Right cardiac atrium (tissue), 5 donors: ENCODE data around the gene CTAGE4. TPM values are rescaled to one million over a fixed set of nuclear protein-coding genes. Genes with fewer than 3 reads are reported as not detected.
"Not testable (repeated sequence)": the region's sequence is repeated elsewhere in the genome, so short reads cannot be mapped to it uniquely, and the experiment has no call there.

Experiments used
- ATAC-seq, 2 donors: fragments of 200-7000 bp; cut with Tn5 transposase; one replicate each; pipeline versions ENCODE4 v1.8.0 to v1.9.1; 2020; ENCODE audit warnings: moderate library complexity in 2 of 2, mild to moderate bottlenecking in 1 of 2
- DNase-seq, 3 donors: peaks; one replicate each; pipeline ENCODE4 v3.0.0-alpha.2; 2020
- H3K27ac ChIP-seq: one replicate; pipeline ENCODE4 v1.5.1; 2013; ENCODE audit warnings: mild to moderate bottlenecking, low read length, control low read depth, moderate library complexity
- H3K27me3 ChIP-seq: one replicate; pipeline ENCODE4 v1.6.1; 2013; ENCODE audit not compliant: control insufficient read depth, insufficient read depth
- H3K4me1 ChIP-seq: one replicate; pipeline ENCODE4 v1.6.1; 2013; ENCODE audit warnings: low read length; ENCODE audit not compliant: control insufficient read depth, insufficient read depth
- H3K4me3 ChIP-seq: one replicate; pipeline ENCODE4 v1.5.1; 2013; ENCODE audit warnings: low read length, control low read depth
- H3K9me3 ChIP-seq: one replicate; pipeline ENCODE4 v1.6.1; 2013; ENCODE audit warnings: low read length; ENCODE audit not compliant: control insufficient read depth
- WGBS: extraction: QIAGEN DNeasy Blood & Tissue Kit; methylation state at CpG from one replicate; pipeline ENCODE4 v1.1.7; 2013; 5-methylcytosine and 5-hydroxymethylcytosine counted together
- intact Hi-C, 4 donors: fragments of 100-400 bp; cut with DNase I; formaldehyde crosslinking; loops; one replicate each; pipeline versions ENCODE4 v1.11.0 to v1.14.0; 2022 to 2023
- polyA plus RNA-seq: library from polyadenylated mRNA; stranded (reverse); fragments of 200-250 nt; gene quantifications from one replicate; pipeline ENCODE4 v1.2.3, GENCODE V29; 2013
- total RNA-seq, 4 donors: library from RNA; stranded (reverse); fragmentation: NEBNext Ultra II Directional; extraction: Animal tissue kit (Norgen Biotek cat#: 25700); gene quantifications; one replicate each; pipeline ENCODE4 v1.2.1, GENCODE V29; 2021
- donor health status: healthy with polysubstance abuse.
- donor health status: DM: no; HTN: yes; CAD: no.
- donor health status: DM: no; HTN: no; CAD: no.
- donor health status: DM: no; HTN: yes; CAD: no; lungs with severe emphysema.
- donor health status: DM: yes; HTN: yes; CAD: no.

CTAGE4 gene
- total and polyA plus RNA-seq, 5 donors: 0.14 to 0.41 (median 0.26) TPM; not detected in 1

DNA sequence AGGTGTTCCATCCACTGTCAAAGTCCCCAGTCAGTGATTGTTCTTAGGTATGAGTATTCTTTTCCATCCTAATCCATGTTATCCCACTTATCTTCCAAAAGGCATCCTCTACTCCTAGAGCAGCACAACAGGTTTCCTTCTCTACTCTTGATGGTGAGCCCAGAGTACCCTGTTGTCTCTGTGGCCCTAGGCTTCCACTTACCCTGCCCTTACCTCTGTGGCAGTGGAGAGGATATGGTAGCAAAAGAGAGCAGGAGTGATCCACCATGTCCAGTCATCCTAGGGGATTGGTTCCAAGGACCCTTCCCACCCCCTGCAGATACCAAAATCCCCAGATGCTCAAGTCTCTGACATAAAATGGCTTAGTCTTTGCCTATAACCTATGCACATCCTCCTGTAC, 33.9 kb downstream of the CTAGE4 start:
- intact Hi-C loops, H3K9me3 ChIP-seq: not testable (repeated sequence)
- peak in 1 of 2 donors; percentile 27 for ATAC-seq

DNA sequence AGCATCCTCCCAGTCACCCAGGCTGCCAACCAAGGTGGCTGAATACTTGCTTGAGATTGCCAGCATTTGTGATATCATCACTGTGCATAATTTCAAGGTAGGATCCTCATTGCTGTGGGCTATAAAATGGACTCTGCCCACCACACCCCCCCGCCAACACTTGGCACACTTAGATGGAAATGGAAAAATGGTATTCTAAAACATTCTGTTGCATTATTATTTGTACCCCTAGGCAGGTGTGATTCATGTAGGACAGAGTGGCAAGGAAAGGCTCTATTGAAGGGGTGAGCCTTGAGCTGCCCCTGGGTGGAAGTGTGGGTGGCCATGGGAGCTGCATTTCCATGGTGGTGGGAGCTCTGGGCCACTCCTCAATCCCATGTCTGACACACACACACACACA, 35.3 kb downstream of the CTAGE4 start:
- H3K9me3 ChIP-seq, ATAC-seq, H3K27ac ChIP-seq, H3K4me1 ChIP-seq, intact Hi-C loops, H3K27me3 ChIP-seq, H3K4me3 ChIP-seq: not testable (repeated sequence)
- peak in 1 of 3 donors; percentile 9 for DNase-seq
- 99% methylated on average over 1 of the region's 1 CpG for WGBS

More for the DNA sequence above, 33.9 kb downstream of the CTAGE4 start:
- not testable (repeated sequence) for H3K4me1 ChIP-seq, DNase-seq, H3K4me3 ChIP-seq, H3K27me3 ChIP-seq, H3K27ac ChIP-seq

DNA sequence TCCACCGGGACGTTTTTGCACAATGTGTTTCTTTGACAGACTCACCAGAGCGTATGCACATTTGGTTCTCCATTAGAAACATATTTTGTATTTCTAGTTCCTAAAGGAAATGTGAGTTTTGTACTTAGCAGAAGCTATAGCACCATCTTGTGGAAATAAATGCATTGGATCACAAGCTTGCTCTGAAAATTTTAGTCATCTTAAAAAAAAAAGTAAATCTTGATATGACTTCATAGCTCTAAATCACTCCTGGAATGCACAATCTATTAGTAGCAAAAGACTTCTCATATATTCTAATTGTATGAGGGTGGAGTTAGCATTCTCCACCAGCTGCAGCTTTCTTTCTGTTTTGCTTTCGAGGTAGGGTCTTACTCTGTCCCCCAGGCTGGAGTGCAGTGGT, 35.9 kb downstream of the CTAGE4 start:
- ATAC-seq: peak in 1 of 2 donors; percentile 19

DNA sequence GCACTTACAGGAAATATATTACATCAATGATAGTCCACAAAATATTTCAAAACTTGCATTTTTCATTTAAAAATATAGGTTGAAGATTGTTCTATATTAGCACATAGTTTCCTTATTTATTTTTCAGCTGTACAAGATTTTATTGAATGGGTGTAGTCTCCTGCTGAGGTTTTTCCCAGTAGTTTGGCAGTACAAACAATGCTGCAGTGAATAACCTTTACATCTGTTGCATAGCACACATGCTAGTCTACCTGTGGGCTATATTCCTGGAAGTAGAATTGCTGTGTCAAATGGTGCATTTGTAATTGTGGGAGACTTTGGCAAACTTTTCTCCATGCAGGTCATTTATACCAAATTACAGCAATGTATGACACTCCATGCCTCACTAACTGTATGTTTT, 37.3 kb downstream of the CTAGE4 start:
- H3K4me3 ChIP-seq, H3K4me1 ChIP-seq, ATAC-seq, H3K27me3 ChIP-seq, intact Hi-C loops, DNase-seq, H3K9me3 ChIP-seq, H3K27ac ChIP-seq: not testable (repeated sequence)

More for the DNA sequence above, 35.9 kb downstream of the CTAGE4 start:
- WGBS: no CpG with 5 or more reads among the region's 4 CpGs
- H3K27ac ChIP-seq, DNase-seq, H3K4me1 ChIP-seq, H3K9me3 ChIP-seq, H3K4me3 ChIP-seq, intact Hi-C loops, H3K27me3 ChIP-seq: not testable (repeated sequence)

DNA sequence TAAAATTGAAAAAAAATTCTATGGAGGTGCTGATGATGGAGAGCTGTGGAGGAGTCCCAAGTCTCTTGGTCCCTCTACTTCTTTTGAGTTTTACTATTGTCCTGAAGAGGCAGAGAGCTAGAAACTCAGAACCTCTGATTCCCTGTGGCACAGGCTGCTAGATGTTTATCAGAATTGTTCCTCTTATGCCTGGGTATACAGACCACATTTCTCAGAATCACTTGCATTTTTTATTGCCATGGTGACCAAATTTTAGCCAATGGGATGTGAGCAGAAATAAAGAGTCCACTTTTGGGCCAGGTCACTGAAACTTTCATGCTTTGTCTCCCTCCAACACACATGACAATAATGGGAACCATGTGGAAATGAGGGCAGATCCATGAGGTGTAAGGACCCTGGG, 40.4 kb downstream of the CTAGE4 start:
- H3K27me3 ChIP-seq, DNase-seq, H3K9me3 ChIP-seq, H3K4me3 ChIP-seq, H3K27ac ChIP-seq, ATAC-seq, H3K4me1 ChIP-seq, intact Hi-C loops: not testable (repeated sequence)

DNA sequence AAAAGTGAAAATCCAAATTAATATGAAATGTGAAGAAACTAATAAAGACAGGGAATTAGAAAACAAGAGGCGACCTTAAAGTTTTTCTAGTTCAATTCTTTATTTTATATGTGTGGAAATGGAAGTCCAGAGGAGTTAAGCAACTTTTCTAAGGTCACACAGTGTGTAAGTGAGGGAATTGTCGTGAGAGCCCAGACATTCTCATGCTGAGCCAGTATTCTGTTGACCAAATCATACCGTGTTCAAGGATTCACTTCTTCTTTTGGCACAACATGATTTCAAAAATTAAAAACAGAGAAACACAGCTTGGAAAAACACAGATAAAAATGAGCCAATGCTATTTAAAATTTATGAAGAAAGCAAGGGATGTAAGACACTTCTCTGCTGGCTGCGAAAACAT, 43.6 kb downstream of the CTAGE4 start:
- H3K4me3 ChIP-seq, H3K27me3 ChIP-seq, intact Hi-C loops, H3K9me3 ChIP-seq, DNase-seq, H3K27ac ChIP-seq, ATAC-seq, H3K4me1 ChIP-seq: not testable (repeated sequence)
- 71% methylated on average over 3 of the region's 4 CpGs for WGBS

DNA sequence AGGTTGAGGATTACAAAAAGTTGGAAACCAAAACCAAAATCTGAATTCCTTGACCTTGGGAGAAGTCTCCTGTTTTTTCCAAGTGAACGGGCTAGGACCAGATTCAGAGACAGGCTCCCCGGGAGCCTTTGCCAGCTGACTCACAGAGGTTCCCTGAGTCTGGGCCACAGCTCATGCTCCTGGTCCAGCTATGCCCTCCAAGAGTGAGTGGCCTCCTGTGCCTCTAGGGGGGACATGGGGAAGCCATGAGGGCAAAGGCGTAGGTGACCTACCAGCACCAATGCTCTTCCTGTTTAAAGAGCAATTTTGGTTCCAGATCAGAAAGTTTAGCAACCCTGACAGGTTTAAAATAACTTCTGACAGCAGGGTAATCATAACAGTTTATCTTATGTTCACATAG, 45.5 kb downstream of the CTAGE4 start:
- WGBS: 92% methylated on average over 1 of the region's 3 CpGs
- H3K9me3 ChIP-seq, H3K4me1 ChIP-seq, H3K4me3 ChIP-seq, H3K27ac ChIP-seq, intact Hi-C loops, H3K27me3 ChIP-seq: not testable (repeated sequence)
- DNase-seq (peak in 2 of 3 donors; percentile 18 to 27), ATAC-seq (peak in 1 of 2 donors; percentile 47)

DNA sequence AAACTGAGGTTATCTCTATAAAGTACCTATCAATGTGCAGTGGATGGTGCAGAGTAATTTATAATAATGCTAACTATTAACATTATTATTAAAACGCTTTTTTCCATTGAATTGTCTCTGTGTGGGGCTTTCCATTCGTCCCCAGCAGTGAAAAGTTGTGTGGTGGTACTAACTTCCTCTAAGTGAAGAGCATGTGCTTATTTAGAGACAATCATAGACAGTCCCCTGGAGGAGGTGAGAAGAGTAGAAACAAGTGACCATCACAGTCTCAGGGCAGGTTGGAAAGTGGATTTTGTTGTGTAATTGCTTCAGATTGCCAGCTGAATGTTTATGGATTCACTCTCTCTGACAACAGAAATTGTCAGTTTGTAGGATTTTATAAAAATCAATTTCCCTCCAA, 47.8 kb downstream of the CTAGE4 start:
- H3K27me3 ChIP-seq, H3K4me3 ChIP-seq, H3K27ac ChIP-seq, H3K9me3 ChIP-seq, ATAC-seq, H3K4me1 ChIP-seq, DNase-seq, intact Hi-C loops: not testable (repeated sequence)
- WGBS: no CpG with 5 or more reads among the region's 2 CpGs

DNA sequence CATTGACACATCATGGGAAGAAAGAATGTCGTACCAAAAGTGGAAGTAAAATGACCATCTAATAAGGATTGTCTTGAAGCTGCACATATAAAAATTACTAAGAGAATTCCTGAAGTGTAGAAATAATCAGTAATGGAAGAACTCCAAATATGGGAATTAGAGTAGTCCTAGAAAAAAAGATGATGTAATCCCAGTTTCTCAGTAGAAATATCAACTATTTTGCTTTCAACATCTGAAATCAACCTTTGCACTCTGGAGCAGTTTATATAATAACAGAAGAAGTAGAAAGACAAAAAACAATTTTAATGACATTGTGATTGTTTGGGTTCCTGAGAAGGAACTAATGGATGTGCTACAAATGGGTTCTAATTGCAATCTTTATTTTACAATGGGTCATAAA, 49.8 kb downstream of the CTAGE4 start:
- H3K4me3 ChIP-seq, H3K27me3 ChIP-seq, H3K9me3 ChIP-seq, H3K27ac ChIP-seq, DNase-seq, H3K4me1 ChIP-seq, ATAC-seq, intact Hi-C loops: not testable (repeated sequence)
- 55% methylated on average over 1 of the region's 1 CpG for WGBS

Other genes with a start within 250 kb of the CTAGE4 start
- gene OR2F2, start 248.2 kb upstream of the CTAGE4 start, total RNA-seq: not detected
- gene OR2F2, start 248.2 kb upstream of the CTAGE4 start, polyA plus RNA-seq: not detected
- gene OR2F1, start 228.6 kb upstream of the CTAGE4 start, total RNA-seq: not detected
- gene OR2F1, start 228.6 kb upstream of the CTAGE4 start, polyA plus RNA-seq: not detected
- not detected for gene OR6B1, start 183.1 kb upstream of the CTAGE4 start, total RNA-seq
- not detected for gene OR6B1, start 183.1 kb upstream of the CTAGE4 start, polyA plus RNA-seq
- not detected for gene OR2A5, start 134.5 kb upstream of the CTAGE4 start, total RNA-seq
- not detected for gene OR2A5, start 134.5 kb upstream of the CTAGE4 start, polyA plus RNA-seq
- gene OR2A25, start 113.7 kb upstream of the CTAGE4 start, total RNA-seq: not detected
- gene OR2A25, start 113.7 kb upstream of the CTAGE4 start, polyA plus RNA-seq: not detected
- gene OR2A12, start 97.2 kb upstream of the CTAGE4 start, total RNA-seq: not detected
- not detected for gene OR2A12, start 97.2 kb upstream of the CTAGE4 start, polyA plus RNA-seq
- not detected for gene OR2A2, start 73.9 kb upstream of the CTAGE4 start, total RNA-seq
- gene OR2A2, start 73.9 kb upstream of the CTAGE4 start, polyA plus RNA-seq: not detected
- not detected for gene OR2A14, start 60.3 kb upstream of the CTAGE4 start, total RNA-seq
- gene OR2A14, start 60.3 kb upstream of the CTAGE4 start, polyA plus RNA-seq: not detected
- 1 to 10 TPM in 3 of 4 donors, under 1 TPM in 1; 0.29 to 4.1 (median 2.6) TPM for gene ARHGEF35, start 12.4 kb downstream of the CTAGE4 start, total RNA-seq
- gene ARHGEF35, start 12.4 kb downstream of the CTAGE4 start, polyA plus RNA-seq: 2.9 TPM
- gene OR2A42, start 56.1 kb downstream of the CTAGE4 start, total RNA-seq: not detected
- 0.20 TPM for gene OR2A42, start 56.1 kb downstream of the CTAGE4 start, polyA plus RNA-seq
- gene OR2A7, start 81.3 kb downstream of the CTAGE4 start, total RNA-seq: 1 to 10 TPM in 3 of 4 donors, under 1 TPM in 1; 0.40 to 1.5 (median 1.4) TPM
- 0.45 TPM for gene OR2A7, start 81.3 kb downstream of the CTAGE4 start, polyA plus RNA-seq
- gene CTAGE8, start 85.8 kb downstream of the CTAGE4 start, total RNA-seq: under 1 TPM; 0.14 to 0.91 (median 0.38) TPM
- gene CTAGE8, start 85.8 kb downstream of the CTAGE4 start, polyA plus RNA-seq: 0.23 TPM
- gene OR2A1, start 129.0 kb downstream of the CTAGE4 start, total RNA-seq: under 1 TPM in 1 of 4 donors, not detected in 3; 0.39 TPM
- gene OR2A1, start 129.0 kb downstream of the CTAGE4 start, polyA plus RNA-seq: 0.02 TPM
- gene ARHGEF5, start 171.9 kb downstream of the CTAGE4 start, total RNA-seq: 1 to 10 TPM; 3.2 to 4.4 (median 4.3) TPM
- 1.9 TPM for gene ARHGEF5, start 171.9 kb downstream of the CTAGE4 start, polyA plus RNA-seq
- not detected for gene NOBOX, start 220.2 kb downstream of the CTAGE4 start, total RNA-seq
- gene NOBOX, start 220.2 kb downstream of the CTAGE4 start, polyA plus RNA-seq: not detected